Measurements from ENCODE around the gene LENEP.
"Not testable (repeated sequence)": the region's sequence is repeated elsewhere in the genome, so short reads cannot be mapped to it uniquely, and the experiment has no call there.

LENEP gene

DNA sequence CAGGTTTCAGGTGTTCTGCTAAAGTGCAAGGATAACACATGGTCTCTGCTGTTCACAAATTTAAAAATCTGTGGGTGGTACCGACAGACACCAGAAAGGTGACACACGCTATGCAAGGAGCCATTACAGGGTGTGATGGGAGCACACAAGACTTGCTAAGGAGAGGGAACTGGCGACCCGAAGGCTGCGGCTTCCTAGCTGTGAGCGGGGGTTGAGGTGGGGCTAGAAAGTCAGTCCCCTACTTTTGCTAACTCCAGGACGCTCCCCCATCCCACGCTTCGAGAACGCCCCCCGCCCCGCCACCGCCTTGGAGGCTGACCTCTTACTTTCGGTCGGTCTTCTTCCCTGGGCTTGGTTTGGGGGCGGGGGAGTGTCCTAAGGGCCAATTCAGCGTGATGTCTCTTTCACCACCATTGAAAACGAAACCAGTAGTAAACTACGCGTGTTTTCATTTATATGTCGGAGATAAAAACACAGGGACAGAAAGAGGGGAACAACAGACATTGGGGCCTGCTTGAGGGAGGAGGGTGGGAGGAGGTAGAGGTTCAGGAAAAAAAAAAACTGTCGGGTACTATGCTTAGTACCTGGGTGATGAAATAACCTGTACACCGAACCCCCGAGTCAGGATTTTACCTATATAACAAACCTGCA is 17.9 kb upstream of the LENEP start:
- DNase-seq, result peak; percentile 59

DNA sequence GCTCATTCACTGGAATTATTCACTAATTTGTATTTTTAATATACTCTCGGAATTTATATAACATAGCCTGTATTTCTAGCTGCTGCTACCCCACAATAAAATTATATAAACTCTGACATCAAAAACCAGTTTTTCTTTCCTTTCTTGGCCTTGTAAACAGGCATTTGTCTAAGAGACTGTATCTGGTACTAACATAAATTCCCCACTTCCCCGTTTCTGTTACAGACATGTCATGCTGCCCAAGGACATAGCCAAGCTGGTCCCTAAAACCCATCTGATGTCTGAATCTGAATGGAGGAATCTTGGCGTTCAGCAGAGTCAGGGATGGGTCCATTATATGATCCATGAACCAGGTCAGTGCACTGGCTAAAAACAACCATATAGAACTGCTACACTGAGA is 15.6 kb upstream of the LENEP start:
- DNase-seq, result not testable (repeated sequence)

DNA sequence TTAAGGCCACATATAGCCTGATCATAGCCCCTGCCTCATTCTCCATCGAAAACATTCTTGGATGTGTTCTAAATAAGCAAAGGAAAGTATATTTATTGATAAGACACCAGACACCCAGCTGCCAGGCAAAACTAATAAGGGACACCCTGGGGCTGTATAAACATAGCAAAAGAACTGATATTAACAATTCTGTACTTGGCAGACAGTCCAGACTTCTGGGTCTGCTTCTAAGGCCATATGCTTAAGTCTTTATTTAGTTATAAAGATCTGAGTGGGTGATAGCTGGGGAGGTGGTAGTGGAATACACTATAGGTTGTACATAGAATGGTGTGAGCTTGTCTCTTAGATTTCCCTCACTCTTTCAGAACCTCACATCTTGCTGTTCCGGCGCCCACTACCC is 15.0 kb upstream of the LENEP start:
- DNase-seq, result no peak

DNA sequence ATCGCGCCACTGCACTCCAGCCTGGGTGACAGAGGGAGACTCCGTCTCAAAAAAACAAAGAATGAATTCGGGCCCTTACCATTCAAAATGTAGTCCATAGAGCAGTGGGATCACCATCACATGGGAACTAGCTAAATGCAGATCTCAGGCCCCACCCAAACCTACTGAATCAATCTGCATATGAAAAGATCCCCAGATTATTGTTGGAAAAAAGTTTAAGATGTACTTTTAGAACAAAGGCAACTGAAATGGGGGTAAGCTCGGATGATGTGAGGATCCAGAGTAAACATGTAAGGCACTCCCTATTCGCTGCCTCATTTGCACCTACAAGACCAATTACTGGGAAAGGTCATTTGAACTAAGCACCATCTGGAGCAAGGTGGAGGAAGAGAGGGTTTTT is 11.0 kb upstream of the LENEP start:
- DNase-seq, result no peak

DNA sequence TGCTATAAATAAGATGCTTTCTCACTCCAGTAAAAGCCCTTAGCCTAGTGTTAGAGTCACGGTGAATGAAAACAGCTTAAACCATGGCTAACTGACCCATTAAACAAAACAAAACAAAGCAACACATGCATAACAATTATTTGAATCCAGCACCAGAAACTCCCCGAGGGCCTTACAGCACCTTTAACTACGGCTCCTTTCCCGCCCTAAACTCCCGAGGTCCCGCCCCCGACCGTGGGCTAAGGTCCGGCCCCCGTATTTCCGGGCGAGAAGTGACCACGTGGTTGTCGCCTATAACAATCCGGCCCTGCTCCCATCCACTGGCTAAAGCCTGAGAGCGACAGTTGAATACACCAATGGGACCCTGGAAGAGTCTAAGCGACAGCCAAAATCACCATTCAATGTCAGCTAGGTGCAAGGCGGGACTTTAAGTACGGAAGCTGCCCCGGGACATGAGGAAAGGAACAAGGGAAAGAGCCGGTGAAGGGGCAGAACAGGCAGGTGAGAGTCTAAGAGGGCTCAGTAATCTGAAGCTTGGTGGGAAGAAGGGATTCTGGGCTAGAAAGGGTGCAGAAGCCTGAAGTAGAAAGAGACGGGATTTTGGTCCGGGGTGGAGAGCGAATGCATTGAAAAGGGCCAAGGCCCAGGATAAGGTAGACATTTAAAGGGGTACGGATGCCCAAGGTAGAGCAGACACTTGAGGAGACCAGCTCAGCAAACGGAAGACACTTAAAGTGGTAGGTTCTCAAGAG is 10.3 kb upstream of the LENEP start, which contains the start of gene FLAD1:
Gene FLAD1, plus strand, starts transcription at position 448 of the 752 bp plus-strand sequence. CDS start 351 bp downstream, outside the sequence.
- peak; percentile 95 for DNase-seq

DNA sequence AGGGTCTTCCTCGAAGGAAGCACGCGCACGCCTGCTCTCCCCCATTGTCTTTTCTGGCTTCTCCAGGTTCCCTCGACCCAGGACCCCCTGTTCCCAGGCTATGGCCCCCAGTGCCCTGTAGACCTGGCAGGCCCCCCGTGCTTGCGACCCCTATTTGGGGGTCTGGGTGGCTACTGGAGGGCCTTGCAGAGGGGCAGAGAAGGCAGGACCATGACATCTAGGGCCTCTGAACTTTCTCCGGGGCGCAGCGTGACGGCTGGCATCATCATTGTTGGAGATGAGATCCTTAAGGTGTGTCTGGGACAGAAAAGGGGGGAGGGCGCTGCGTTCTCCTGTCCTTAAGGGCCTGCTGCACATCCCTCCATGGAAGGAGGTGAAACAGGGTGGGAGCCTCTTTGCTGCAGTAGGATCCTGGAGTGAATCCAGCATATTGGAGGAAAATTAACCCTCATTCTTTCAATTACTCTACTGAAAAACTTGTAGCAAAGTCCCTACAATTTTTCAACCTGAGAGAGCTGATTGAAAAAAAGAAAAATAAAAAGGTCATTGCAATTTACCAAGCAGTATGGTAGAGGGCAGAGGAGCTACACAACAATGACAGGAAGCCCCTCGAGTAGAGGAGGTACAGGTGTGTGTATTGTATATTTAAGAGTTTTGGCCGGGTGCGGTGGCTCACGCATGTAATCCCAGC is 9.5 kb upstream of the LENEP start:
- no peak for DNase-seq

DNA sequence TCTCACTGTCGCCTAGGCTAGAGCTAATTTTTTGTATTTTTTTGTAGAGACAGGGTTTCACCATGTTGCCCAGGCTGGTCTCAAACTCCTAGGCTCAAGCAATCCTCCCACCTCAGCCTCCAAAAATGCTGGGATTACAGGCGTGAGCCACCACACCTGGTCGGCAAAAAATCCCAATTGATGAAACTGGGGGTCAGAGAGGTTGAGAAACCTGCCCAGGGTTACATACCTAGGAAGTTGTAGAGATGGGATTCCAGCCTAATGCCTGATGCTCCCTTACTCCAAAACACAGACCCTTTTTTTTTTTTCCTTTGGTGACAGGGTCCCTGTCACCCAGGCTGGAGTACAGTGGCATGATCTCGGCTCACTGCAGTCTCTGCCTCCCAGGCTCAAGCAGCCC is 6.7 kb upstream of the LENEP start:
- not testable (repeated sequence) for DNase-seq

DNA sequence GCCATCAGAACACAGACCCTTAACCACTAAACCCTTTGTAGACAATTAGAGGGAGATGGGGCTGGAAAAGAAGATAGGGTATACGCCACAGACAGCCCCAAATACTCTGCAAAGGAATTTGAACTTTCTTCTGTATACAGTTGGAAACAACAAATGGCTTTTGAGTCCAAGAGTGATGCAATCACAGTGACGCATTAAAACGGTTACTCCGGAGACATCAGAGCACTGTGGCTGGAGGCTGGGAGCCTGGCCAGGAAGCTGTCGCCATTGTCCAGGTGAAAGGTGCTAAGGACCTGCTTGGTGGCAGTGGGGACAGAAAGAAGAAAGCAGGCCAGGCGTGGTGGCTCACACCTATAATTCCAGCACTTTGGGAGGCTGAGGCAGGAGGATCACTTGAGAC is 6.1 kb upstream of the LENEP start:
- no peak for DNase-seq

DNA sequence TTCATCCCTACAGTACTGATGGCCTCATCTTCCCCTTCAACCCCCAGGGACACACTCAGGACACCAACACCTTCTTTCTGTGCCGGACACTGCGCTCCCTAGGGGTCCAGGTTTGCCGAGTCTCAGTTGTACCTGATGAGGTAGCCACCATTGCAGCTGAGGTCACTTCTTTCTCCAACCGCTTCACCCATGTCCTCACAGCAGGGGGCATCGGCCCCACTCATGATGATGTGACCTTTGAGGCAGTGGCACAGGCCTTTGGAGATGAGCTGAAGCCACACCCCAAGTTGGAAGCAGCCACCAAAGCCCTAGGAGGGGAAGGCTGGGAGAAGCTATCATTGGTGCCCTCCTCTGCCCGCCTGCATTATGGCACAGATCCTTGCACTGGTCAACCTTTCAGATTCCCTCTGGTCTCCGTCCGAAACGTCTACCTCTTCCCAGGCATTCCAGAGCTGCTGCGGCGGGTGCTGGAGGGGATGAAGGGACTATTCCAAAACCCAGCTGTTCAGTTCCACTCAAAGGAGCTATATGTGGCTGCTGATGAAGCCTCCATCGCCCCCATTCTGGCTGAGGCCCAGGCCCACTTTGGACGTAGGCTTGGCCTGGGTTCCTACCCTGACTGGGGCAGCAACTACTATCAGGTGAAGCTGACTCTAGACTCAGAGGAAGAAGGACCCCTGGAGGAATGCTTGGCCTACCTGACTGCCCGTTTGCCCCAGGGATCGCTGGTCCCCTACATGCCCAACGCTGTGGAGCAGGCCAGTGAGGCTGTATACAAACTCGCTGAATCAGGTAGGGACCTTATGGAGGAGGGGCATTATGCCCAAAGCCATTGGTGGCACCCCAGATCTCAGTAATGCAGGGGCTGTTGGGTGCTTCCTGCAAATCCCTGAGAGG is 5.1 kb upstream of the LENEP start:
- DNase-seq, result peak; percentile 38

DNA sequence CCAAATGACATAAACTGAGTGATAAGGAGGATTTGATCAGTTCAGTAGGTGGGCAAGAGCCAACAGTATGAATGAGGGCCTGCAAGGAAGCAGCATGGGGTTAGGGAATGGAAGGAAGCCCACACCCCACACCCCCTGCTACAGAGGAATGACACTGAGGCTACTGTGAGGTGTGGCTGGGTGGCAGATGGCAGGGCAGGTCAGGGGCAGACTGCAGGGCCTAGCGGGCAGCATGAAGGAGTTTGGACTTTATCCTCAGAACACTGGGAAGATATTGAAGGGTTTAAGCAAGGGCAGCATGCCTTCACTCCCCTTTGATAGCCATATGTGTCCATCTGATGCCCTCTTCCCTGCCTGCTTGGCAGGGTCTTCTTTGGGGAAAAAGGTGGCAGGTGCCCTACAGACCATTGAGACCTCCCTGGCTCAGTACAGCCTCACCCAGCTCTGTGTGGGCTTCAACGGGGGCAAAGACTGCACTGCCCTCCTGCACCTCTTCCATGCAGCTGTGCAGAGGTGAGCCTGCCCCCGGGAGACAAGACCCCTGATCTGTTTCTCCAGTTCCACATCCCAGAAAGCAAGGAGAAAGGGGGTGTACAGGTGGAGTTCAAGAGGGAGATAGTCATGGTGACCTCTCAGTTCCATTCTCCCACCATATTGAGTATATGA is 4.1 kb upstream of the LENEP start:
- DNase-seq, result no peak

DNA sequence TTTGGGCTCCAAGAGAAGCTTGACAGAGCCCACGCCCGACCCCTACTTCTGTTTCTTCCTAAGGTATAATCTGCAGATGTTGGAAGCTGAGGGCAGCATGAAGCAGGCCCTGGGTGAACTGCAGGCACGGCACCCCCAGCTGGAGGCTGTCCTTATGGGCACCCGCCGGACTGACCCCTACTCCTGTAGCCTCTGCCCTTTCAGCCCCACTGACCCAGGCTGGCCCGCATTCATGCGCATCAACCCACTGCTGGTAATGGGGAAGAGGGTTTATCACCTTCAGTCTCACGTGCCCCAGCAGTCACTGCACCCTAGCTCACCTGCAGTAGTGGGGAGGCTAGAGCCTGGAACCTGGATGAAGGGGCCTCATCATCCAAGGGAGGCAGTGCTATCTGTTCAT is 3.1 kb upstream of the LENEP start:
- DNase-seq, result no peak

DNA sequence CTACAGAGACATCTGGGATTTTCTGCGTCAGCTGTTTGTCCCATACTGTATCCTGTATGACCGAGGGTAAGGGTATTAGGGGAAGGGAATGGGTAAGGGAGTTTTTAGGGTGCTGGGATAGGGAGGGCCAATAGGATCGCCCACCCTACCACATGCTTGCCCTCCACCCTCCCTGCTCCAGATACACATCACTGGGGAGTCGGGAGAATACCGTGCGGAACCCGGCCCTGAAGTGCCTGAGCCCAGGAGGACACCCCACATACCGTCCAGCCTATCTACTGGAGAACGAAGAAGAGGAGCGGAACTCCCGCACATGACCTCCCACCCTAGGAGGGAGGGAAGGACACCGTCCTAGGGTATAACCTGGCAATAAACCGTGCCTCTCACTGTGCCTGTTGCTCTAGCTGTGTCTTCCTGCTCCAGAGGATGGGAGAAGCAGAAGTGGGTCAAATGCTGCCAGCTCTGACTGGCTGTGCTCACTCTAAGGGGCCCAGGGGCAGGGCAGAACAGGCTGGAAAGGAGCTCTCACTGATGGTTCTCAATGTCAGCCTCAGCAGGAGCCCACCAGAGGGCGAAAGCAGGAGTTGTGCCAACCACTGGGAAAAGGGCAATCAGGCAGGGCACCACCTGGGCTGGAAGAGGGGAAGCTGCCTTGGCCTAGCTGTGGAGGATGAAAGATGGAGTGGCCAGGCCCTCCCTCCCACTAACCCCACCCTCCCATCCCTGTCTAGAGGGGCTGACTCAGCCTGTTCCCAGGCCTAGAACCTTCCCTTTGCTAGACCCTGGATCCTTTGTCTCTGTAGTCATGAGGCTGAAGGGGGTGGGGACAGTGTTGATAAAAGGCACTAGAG is 440 bp upstream of the LENEP start:
- DNase-seq, result peak; percentile 37

DNA sequence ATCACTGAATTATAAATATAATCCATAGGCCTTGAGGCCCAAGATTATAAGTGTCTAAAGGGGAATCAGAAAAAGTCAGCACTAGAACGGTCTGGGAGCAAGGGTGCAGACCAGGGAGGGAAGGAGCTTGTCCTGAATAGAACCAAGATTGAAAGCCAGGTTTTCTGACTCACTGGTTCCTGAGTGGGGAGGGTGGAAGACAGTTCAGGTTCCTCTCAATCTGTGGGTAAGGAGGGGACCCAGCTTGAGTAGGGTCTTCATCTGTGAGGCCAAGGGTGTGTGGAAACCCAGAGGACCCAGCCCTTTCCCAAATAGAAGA is 842 bp downstream of the LENEP start:
- DNase-seq, result no peak

DNA sequence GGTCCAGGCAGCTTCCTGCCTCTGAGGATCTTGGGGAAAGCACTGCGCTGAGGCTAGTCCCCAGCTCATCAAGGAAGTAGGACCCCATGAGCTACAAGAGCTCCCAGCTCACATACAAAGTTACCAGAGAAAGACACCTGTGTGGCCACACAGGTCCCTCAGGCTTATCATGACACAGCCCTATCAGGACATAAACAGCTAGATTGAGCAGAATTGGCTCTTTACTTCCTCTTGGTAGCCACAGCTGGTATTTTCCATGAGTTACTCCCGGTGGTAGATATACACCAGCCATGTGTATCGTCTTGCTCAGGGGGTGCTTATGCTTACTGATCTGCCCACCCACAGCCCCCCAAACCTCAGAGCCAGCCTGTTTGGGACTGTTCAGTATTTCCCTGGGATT is 1.2 kb downstream of the LENEP start:
- no peak for DNase-seq

DNA sequence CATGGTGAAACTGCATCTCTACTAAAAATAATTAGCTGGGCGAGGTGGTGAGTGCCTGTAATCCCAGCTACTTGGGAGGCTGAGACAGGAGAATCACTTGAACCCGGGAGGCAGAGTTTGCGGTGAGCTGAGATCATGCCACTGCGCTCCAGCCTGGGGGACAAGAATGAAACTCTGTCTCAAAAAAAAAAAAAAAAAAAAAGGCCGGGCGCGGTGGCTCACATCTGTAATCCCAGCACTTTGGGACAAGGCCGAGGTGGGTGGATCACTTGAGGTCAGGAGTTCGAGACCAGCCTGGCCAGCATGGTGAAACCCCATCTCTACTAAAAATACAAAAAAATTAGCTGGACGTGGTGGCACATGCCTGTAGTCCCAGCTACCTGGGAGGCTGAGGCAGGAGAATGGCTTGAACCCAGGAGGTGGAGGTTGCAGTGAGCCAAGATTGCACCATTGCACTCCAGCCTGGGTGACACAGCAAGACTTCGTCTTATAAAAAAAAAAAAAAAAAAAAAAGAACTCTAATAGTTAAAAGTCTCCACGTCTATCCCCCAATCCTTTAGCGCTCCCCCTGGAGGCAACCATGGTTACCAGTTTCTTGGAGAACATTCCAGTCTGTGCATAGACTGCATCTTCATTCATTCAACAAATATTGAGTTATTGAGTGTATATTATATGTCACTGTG is 2.1 kb downstream of the LENEP start:
- DNase-seq, result peak; percentile 52

DNA sequence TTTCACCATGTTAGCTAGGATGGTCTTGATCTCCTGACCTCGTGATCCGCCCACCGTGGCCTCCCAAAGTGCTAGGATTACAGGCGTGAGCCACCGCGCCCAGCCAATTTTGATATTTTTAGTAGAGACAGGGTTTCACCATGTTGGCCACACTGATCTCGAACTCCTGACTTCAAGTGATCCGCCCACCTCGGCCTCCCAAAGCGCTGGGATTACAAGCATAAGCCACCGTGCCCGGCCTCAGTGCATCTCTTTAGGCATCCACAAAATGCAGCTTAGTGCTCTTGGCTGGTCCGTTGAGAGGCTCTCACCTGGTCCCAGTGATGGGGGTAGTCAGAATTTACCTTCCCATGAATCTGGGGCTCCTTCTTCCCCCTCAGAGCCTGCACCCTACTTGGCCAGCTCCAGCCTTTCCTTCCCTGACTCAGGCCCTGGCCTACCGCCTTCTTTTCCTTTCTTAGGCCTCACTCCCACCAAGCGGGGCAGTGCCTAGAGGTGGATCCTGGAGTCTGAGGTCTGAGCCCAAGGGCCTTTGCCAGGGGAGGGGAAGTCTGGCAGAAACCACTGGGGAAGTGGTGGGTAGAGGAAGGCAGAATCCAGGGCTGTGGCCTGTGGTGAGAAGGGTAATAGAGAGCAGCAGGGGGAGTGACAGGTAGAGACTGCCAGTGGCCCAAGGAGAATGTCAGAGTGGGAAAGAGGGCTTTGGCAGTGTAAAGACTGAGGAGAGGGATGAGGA is 3.7 kb downstream of the LENEP start:
- no peak for DNase-seq

DNA sequence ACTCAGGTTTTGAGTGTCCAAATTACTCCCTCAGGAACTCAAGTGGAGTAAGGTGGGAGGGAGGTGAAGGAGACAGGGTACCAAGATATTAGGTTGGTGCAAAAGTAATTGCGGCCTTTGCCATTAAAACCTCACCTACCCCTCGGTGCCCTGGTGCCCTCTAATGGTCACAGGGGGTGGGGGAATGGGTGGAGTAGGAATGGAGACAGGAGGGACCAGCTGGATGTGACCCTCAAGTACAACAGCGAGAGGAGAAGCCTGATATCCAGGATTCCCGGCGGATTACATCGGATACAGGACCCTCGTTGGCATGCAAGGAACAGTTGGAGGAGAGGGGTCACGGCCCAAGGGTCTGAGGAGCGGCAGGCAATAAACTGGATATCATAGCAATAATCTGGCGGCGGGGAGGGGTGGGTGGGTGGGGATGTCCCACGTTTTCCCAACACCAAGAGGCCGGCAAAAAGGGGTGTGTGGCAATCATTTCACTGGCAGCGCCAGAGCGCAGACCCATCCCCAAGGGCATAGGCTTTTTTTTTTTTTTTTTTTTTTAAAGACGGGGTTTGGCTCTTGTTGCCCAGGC is 4.9 kb downstream of the LENEP start:
- DNase-seq, result no peak

DNA sequence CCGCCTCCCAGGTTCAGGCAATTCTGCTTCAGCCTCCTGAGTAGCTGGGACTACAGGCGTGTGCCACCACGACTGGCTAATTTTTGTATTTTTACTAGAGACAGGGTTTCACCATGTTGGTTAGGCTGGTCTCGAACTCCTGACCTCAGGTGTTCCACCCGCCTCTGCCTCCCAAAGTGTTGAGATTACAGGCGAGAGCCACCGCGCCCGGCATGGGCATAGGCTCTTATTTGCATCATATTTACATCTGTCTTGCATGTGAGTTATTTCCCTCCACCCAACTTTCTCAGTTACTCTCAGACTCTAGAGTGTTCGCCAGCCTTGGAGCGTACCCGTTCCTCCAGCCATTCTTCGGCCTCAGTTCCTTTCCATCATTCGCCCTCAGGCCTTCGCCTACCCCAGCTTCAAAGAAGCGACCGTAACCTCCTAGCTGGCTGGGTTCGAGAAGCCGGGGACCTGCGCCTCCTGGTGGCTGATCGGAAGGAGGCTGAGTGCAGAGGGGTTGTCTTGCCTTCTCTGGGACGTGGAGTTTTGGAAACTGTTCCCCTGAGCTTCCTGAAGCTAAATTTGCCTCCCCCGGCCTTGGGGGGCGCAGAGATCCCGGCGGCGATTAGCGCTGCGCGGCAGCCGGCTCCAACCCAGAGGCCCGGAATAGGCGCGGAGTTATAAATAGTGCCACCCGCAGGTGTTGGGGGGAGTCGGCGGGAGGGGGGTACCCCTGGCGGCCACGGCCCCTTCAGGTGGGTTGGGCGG is 5.6 kb downstream of the LENEP start:
- DNase-seq, result peak; percentile 81
